Brain pericyte (primary cell): ENCODE data around the gene ZNF428.
A peak's percentile ranks its signal among the peaks of the same experiment; 100 is the strongest.
"Not testable (repeated sequence)": the region's sequence is repeated elsewhere in the genome, so short reads cannot be mapped to it uniquely, and the experiment has no call there.

Experiments used
- DNase-seq: peaks from one replicate; pipeline ENCODE4 v3.0.0-alpha.2; 2012; ENCODE audit warnings: low read depth, low spot score

ZNF428 gene, protein sequence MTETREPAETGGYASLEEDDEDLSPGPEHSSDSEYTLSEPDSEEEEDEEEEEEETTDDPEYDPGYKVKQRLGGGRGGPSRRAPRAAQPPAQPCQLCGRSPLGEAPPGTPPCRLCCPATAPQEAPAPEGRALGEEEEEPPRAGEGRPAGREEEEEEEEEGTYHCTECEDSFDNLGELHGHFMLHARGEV

DNA sequence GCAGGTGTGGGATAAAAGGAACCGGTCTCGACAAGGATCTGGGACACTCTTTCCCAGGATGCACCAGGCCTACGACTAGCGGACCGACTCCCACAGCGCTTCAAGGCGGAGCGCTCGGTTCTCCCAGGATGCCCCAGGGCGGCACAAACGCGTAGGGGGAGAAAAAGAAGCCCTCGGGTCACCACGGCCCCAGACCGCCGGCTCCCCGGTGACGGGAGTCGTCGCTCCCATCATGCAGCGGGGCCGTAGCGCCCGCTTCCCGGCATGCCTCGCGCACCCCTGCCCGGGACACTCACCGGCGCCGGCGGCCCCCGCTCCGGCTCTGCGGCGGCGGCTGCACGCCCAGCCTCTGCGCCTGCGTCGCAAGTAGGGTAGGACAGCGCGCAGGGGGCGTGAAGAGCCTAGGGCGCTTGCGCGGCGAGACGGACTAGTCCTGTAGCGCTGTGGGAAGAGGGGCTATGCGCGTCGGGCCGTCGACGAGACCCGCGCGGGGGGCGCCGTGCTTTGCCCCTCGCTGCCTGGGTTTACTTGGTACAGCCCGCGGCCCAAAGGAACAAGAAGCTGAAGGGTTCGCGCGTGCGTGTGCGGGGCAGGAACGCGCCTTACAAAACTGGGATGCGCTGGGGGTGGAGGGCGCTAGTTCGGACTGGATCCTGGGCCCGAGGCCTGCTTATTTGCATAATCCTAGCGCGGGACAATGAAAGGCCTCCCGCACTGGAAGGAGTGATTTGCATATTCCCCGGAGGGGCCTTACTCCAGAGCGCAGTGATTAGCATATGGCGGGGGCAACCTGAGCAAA, at the start of gene ZNF428:
ZNF428 (minus strand) TSS at position 368 of the 799 bp plus-strand sequence. CDS start 5,325 bp downstream, outside the sequence.
- peak; percentile 68 for DNase-seq

DNA sequence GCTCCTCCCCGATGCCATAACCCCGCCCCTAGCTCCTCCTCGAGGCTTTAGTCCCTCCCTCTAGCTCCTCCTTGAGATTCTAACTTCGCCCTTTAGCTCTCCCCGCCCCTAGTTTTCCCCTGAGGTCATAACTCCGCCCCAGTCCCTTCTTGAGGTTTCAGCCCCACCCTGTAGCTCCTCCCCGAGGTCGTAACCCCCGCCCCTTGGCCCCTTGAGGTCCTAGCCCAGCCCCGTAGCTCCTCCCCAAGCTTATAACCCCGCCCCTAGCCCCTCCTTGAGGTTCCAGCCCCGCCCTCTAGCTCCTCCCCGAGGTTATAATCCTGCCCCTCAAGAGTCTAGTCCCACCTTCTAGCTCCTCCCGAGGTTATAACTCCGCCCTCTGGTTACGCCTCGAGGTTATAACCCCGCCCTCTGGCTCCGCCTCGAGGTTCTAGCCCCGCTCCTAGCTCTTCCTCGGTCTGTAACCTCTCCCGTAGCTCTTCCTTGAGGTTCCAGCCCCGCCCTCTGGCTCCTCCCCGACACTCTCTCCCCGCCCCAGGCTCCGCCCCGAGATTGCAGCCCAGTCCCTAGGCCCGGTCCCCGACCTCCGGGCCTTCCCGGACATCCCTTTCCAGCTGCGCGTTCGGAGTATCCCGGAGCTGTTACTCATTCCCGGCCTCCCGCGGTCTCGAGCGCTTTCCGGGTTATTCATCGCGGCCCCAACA, 49.1 kb upstream of the ZNF428 start:
- peak; percentile 99 for DNase-seq

DNA sequence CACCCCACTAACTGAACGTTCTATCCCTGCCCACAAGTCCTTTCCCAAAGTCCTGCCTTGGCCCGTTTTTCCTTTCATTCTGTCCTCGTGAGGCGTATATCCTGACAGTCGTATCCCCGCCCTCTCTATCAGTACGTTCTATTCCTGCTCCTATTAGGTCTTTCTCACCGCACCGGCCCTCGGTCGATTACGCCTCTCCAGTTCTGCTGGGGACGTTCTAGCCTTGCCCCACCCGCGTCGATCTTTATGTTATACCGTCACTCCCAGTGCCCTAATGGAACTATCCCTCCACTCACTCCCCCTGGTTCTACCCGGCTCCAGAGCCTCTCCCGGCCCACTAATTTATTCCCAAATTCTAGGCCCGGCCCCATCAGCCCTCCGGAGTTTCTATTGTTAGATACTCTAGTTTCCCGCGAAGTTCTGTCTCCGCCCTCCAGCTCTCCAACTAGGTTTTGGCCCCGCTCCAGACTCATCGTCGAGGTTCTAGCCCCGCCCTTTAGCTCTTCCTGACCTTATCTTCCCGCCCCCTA, 48.5 kb upstream of the ZNF428 start:
- DNase-seq = no peak

DNA sequence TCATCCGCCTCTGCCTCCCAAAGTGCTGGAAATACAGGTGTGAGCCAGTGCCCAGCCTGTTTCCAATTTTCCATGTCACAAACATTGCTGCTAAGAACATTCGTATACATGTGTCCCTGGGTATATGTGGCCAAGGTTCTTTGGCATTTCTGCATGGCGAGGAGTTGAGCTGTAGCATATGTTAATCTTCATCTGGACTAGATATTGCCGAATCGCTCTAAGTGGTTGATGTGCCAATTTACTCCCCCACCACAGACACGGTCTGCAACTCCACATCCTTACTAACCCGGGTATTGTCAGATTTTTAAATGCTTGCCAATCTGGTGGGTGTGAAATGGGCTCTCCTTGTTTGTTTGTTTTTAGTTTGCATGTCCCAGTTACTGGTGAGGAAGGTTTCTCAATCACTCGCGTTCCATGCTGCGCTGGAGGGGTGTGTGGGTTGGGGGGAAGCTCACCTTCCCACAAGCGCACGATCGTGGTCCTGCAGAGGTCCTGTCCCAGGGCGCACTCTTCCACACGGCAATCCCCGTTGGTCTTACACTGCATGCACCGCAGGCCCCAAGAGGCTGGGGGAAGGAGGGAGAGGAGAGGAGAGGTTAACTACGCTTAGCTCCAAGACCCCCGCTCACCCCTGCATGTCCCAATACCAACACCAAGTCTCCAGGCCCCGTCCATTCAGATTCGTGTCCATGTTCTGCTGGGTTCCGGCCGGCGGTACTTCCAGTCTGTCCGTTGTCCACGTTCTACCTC, 47.9 kb upstream of the ZNF428 start:
- no peak for DNase-seq

DNA sequence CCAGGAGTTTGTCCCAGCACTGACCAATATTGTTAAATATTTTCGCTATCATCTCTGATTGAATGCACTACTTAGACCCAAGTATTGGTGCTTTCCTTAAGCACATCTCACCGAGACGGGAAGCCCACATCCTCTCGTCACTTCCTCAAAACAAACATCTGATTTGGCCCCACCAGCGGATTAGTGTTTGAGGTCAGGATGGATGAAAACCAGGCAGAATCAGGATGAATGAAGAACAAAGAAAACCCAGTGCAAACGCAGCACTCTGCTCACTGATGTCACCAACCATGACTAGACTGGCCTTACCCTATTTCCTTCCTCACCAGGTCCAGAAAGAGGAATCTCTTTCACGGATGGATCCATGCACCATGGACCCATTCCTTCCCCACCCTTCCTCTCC, 44.6 kb upstream of the ZNF428 start:
- DNase-seq = no peak

DNA sequence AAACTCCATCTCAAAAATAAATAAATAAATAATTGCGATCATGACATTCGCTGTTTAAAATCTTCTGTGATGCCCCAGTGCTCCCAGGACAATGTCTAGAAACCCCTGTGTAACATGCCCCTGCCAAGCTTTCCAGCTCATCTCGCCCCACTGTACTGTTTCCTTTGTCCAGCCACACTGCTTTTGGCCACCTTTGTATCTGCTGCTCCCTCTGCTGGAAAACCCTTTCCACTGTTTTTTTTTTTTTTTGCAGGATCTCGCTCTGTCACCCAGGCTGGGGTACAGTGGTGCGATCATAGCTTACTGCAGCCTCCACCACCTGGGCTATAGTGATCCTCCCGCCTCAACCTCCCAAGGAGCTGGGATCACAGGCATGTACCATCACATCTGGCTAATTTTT, 43.1 kb upstream of the ZNF428 start:
- no peak for DNase-seq

DNA sequence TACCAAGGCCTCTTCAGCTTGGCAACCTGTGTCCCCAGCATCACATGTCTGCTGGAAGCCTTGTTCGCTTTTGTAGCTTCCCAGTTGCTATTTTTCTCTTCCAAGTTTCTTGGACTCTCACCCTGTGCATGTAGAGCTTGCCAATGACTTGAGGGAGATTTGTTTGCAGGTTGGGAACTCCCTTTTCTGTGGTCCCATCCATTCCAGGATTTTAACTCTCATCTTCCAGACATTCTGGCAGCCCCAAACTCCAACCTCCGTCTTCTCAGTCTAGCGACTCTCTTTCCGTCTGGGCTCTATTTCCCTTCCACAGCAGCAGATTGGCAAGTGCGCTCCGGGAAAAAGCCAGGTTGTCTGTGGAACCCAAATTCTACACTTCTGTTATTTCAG, 41.5 kb upstream of the ZNF428 start:
- no peak for DNase-seq

DNA sequence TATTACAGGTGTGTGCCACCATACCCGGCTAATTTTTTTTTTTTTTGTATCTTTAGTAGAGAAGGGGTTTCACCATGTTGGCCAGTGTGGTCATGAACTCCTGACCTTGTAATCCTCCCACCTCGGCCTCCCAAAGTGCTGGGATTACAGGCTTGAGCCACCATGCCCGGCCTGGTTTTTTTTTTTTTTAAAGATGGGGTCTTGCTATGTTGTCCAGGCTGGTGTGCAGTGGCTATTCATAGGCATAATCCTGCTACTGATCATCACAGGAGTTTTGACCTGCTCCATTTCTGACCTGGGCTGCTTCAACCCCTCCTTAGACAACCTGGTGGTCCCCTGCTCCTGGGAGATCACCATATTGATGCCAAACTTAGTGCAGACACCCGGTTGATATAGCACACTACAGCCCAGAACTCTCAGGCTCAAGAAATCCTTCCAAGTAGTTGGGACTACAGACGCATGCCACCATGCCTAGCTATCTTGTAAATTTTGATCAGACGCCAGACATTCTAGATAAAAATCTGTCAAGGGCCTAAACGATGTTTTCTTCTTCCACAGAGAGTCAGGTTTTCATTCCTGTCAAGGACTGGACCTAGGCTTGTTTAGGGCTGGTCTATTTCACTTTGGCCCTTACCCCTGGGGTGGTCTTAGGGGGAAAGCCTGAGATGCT, 41.0 kb upstream of the ZNF428 start:
- no peak for DNase-seq

DNA sequence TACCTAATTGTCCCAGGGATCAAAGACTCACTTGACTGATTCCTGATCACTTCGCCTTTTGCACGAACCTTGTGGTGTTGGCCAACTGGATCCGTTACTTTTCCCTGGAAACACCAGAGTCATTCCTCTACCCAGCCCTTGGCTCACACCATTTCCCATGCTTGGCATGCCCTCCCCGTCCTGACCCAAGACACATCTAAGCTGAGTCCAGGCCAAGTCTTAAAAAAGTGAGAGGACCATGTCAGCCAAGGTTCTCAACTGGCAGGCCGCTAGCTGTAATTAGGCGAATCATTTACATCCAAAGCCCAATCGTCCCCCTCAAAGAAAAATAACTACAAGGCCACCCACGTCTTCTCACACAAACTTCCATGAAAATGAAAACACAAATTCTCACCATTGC, 39.1 kb upstream of the ZNF428 start:
- DNase-seq = no peak

DNA sequence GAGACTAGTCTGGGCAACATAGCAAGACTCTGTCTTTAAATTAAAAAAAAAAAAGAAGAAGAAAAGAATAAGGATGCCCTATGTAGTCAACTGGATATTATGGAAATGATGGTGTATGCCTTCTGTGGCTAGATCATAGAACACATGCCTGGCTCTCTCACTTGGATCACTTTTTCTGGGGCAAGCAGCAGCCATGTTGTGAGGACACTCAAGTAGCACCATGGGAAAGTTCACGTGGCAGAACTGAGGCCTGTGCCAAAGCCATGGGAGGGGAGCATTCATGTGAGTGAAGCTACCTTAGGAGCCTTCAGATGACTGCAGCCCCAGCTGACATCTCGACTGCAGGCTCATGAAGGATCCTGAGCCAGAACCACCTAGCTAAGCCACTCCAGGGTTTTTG, 38.6 kb upstream of the ZNF428 start:
- no peak for DNase-seq

DNA sequence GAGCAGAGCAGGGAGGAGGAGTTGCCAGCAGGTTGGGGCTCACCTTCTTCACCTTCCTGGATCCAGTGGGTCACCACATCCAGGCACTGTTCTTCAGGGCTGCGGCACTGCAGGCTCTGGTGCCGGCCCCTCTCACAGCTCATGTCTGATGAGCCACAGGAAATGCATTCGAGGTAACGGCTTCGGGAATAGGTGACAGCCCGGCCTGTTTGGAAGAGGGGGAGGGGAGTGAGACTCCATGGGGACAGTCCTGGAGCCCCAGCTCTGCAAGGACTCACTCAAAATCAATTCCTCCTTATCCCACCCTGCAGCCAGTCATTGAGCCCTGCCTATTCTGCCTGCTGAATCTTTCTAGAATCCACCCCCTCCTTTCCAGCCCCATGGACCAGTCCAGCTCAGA, 37.0 kb upstream of the ZNF428 start:
- no peak for DNase-seq

DNA sequence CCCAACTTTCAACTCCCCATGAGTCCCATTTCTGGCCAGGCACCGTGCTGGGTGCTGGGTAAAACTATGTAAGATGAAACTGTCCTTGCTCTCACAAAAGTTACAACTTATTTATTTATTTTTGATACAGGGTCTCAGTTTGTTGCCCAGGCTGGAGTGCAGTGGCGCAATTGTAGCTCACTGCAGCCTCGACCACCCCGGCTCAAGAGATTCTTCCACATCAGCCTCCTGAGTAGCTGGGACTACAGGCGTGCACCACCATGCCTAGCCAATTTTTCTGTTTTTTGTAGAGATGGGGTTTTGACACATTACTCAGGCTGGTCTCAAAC, 33.1 kb upstream of the ZNF428 start:
- no peak for DNase-seq

DNA sequence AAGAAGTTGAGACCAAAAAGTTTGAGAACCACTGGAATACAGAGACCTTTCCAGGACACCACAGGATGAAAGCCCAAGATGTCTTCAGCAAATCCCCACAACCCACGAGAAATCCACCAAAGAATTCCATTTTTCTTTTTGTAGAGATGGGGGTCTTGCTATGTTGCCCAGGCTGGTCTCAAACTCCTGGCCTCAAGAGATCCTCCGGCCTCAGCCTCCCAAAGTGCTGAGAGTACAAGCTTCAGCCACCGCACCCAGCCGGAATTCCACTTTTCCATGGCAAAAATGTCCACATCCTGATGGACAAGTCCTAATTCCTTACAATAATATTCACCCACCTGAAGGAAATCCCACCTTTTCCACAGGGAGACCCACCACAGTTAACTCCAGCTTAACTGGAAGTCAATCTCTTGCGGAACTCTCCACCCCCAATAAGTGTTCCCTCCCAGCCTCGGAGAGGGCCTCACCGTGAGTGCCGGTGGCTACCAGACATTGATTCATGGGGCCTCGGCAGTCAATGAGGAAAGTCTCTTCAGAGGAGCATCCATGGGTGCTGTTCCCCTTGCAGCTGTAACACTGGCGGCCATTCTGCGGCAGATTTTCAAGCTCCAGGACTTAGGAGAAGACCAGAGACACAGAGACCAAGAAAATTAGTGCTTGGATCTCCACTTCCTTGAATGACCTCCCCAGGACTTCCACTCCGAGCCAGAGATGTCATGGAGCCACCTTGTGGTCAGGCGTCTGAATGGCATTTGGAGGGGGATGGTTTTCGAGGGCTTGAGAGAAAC, 32.5 kb upstream of the ZNF428 start:
- DNase-seq = no peak

DNA sequence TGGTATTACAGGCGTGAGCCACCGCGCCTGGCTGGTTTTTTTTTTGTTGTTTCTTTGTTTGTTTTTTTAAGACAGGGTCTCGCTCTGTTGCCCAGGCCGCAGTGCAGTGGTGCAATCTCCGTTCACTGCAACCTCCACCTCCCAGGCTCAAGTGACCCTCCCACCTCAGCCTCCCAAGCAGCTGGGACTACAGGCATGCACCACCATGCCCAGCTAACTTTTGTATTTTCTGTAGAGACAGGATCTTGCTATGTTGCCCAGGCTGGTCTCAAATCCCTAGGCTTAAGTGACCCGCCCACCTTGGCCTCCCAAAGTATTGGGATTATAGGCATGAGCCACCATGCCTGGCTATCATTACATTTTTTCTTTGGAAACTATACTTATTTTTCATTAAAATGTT, 30.8 kb upstream of the ZNF428 start:
- DNase-seq = not testable (repeated sequence)

DNA sequence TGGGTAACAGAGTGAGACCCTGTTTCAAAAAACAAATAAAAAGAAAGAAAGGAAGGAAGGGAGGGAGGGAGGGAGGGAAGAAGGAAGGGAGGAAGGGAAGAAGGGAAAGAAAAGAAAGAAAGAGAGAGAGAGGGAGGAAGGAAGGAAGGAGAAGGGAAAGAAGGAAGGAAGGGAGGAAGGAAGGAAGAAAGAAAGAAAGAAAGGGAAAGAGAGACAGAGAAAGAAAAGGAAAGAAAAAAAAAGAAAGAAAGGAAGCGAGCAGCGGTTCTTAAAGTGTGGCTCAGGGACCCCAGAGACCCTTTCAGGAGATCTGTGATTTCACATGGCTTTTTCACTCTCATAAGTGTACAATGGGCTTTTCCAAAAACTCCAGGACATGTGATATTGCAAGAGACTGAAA, 30.1 kb upstream of the ZNF428 start:
- no peak for DNase-seq

DNA sequence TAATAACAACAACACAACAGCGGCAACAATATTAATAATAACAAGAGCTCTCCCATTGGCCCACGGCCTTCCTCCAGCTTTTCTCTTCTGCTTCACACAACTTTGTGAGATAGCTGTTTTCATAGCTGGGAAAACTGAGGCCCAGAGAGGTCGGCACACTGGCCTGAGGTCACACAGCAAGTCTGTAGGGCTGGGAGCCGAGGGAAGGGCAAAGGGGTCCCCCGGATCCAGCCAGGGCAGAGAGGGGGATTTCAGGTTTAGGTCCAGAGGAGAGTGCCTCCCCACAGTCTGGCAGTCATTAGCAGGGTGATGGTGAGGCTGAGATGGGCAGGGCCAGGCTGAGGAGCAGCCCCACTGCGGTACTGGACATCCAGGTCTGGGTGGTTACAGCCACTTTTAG, 29.2 kb upstream of the ZNF428 start:
- no peak for DNase-seq

DNA sequence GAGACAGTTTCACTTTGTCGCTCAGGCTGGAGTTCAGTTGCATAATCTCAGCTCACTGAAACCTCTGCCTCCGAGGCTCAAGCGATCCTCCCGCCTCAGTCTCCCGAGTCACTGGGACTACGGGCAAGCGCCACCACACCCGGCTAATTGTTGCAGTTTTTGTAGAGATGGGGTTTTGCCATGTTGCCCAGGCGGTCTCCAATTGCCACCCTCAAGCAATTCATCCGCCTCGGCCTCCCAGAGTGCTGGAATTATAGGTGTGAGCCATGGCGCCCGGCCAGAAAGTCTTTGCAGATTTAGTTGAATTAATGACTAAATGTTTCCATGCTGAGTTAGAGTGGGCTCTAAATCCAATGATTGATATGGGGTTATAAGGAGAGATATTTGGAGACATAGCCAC, 24.8 kb upstream of the ZNF428 start:
- no peak for DNase-seq

DNA sequence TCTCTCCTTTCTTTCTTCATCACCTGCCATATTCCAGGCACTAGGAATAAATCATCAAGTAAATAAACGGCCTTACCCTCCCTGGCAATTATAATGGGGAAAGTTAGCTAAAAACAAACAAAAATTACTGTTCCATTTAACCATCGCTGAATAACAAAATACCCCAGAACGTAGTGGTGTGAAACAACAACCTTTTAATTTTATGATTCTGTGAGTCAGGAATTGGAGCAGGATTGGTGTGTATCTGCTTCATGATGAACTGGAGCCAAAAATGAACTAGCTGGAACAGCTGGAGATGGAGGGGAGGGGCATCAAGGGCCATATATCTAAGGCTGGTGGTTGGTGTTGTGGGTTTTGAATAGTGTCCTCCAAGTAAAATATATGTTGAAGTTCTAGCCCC, 23.9 kb upstream of the ZNF428 start:
- DNase-seq = no peak

DNA sequence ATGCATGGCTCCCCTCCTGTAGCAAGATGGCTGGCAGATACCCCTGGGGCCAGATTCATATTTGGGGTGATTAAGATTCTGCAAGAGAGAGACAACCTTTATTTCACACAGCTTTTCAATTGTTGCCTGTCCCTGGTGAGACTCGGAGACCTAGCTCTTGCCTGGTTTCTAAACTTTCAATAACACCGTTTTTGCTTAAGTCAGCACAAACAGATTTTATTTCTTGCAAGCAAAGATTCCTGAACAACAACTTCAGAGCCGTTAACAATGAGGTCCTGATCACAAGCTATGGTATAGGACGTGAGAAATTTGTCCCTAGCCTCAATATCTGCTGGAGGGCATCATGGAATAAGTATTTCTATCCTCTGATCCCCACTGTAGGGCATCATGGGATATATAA, 23.1 kb upstream of the ZNF428 start:
- no peak for DNase-seq

DNA sequence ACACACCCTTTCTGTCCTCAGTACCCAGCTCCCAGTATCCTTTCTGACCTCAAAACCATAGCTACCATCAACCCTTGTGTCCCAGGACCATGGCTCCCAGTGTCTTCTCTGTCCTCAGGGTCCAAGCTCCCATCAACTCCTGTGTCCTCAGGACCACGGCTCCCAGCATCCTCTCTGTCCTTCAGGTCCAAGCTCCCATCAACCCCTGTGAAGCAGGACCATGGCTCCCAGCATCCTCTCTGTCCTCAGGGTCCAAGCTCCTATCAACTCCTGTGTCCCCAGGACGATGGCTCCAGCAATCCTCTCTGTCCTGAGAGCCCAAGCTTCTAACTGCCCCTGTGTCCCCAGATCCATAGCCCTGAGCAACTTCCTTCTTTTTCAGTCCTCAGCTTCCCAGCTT, 21.9 kb upstream of the ZNF428 start:
- no peak for DNase-seq

DNA sequence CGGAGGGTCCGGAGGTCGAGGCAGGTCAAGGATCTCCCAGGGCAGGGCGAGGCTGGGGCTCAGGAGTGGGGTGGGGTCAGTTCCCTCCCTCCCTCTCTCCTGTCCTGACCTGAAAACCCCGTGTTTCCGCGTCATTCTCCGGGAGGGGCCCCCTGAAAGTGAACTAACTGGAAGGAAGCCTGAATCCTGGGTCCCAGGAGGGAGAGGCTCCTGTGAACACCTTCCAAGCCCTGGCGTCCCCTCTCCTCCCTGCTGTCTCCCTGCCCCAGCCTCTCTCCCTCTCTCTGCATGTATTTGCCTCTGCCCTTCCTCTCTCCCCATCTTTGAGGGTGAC, 21.0 kb upstream of the ZNF428 start:
- no peak for DNase-seq
